OCI-LY7 (cell line): ENCODE results near the gene POMC. TPM values are rescaled to one million over a fixed set of nuclear protein-coding genes. Genes with fewer than 3 reads are reported as not detected.

Experiments used
- BruUV-seq: library from RNA; stranded (reverse); fragments of 400-500 nt; replicated peaks from 2 replicates; lab custom pipeline; 2021; lab: Mats Ljungman, UMichigan
- CTCF ChIA-PET: fragments of 300-600 bp; sonication (Branson Sonifier 250); formaldehyde crosslinking; loops from one replicate; lab custom pipeline; 2022; ENCODE audit warnings: antibody characterized with exemption; ENCODE audit not compliant: unreplicated experiment; lab: Charles Lee
- POLR2A ChIA-PET: fragments of 300-600 bp; sonication (Branson Sonifier 250); formaldehyde crosslinking; loops from one replicate; lab custom pipeline; 2022; ENCODE audit warnings: antibody characterized with exemption; lab: Charles Lee
- DNase-seq: peaks from one replicate; pipeline ENCODE4 v3.0.0-alpha.2; 2015; ENCODE audit warnings: low spot score
- H2AFZ ChIP-seq: fragments of 200-600 bp; sonication (generic), shearing (Covaris generic); 2 replicates; pipeline ENCODE4 v1.6.1; 2014; ENCODE audit warnings: mild to moderate bottlenecking, antibody characterized with exemption, low read length, moderate library complexity
- H3K27ac ChIP-seq: fragments of 200-600 bp; sonication (generic); 2 replicates; pipeline ENCODE4 v1.5.1; 2014; ENCODE audit warnings: mixed run types, low read depth, mild to moderate bottlenecking, moderate library complexity, low read length, inconsistent platforms; ENCODE audit not compliant: poor library complexity, severe bottlenecking
- H3K36me3 ChIP-seq: fragments of 200-600 bp; sonication (generic); 2 replicates; pipeline ENCODE4 v1.6.1; 2014; ENCODE audit warnings: mild to moderate bottlenecking, antibody characterized with exemption, low read length, moderate library complexity, mixed read lengths; ENCODE audit not compliant: insufficient read depth
- H3K4me1 ChIP-seq: fragments of 200-600 bp; sonication (generic); 2 replicates; pipeline ENCODE4 v1.5.1; 2014; ENCODE audit warnings: mild to moderate bottlenecking, low read length; ENCODE audit not compliant: insufficient read depth, poor library complexity, severe bottlenecking
- H3K4me2 ChIP-seq: fragments of 200-600 bp; sonication (generic); 2 replicates; pipeline ENCODE4 v1.6.1; 2014; ENCODE audit warnings: mild to moderate bottlenecking, low read length
- H3K4me3 ChIP-seq: fragments of 200-600 bp; sonication (generic); 2 replicates; pipeline ENCODE4 v1.5.1; 2014; ENCODE audit warnings: mild to moderate bottlenecking, low read depth, low read length; ENCODE audit not compliant: poor library complexity, severe bottlenecking
- H3K79me2 ChIP-seq: fragments of 200-600 bp; sonication (generic); 2 replicates; pipeline ENCODE4 v1.6.1; 2016; ENCODE audit warnings: low read depth, mild to moderate bottlenecking, low read length, moderate library complexity, mixed read lengths; ENCODE audit not compliant: insufficient read depth
- H3K9me2 ChIP-seq: fragments of 200-600 bp; sonication (generic); 2 replicates; pipeline ENCODE4 v1.6.1; 2016; ENCODE audit warnings: mild to moderate bottlenecking, low read length, mixed read lengths; ENCODE audit not compliant: insufficient read depth
- H3K9me3 ChIP-seq: fragments of 200-600 bp; sonication (generic); 2 replicates; pipeline ENCODE4 v1.6.1; 2014; ENCODE audit warnings: mild to moderate bottlenecking, mixed run types, low read length, mixed read lengths
- H4K20me1 ChIP-seq: fragments of 200-600 bp; sonication (generic); 2 replicates; pipeline ENCODE4 v1.6.1; 2014; ENCODE audit warnings: mild to moderate bottlenecking, antibody characterized with exemption, low read length, moderate library complexity, mixed read lengths; ENCODE audit not compliant: insufficient read depth
- EZH2phosphoT487 ChIP-seq: fragments of 200-600 bp; sonication (generic); IDR thresholded peaks from 2 replicates; pipeline ENCODE4 v1.6.1; 2018; ENCODE audit warnings: low read depth, borderline replicate concordance, mild to moderate bottlenecking, mixed run types, antibody characterized with exemption, low read length, moderate library complexity, mixed read lengths
- intact Hi-C: fragments of 100-400 bp; cut with micrococcal nuclease; formaldehyde crosslinking; loops from one replicate; pipeline ENCODE4 v1.10.0; 2022; ENCODE audit not compliant: unreplicated experiment
- total RNA-seq, 2 experiments: library from RNA; depleted of rRNA in 1 of 2; stranded (reverse); fragments of >200 nt in 1 of 2; shearing (Covaris generic) in 1 of 2; gene quantifications; 2 replicates each; pipeline ENCODE4 v1.2.3, GENCODE V29; 2014 to 2022
- TF ChIP-seq, protein P1 (sequence below): fragments of 200-600 bp; sonication (generic); conservative IDR thresholded peaks from 2 replicates; pipeline ENCODE4 v1.5.1; 2014; ENCODE audit warnings: mild to moderate bottlenecking, antibody characterized with exemption, low read length, moderate library complexity, mixed read lengths

The POMC gene
- total RNA-seq, 2 experiments from 2014 or later: not detected

- intact Hi-C loops: loop anchor here (5.0 kb wide), 1 partner anchor 299 kb away; no protein-coding TSS in a partner anchor
- Histone ChIP-seq H3K27ac (no peak overlapping the region), H2AFZ (no peak overlapping the region), H3K9me3 (no peaks in the 10 kb centered on the region), H3K4me3 (no peak overlapping the region), H3K4me2 (no peak overlapping the region), H3K9me2 (no peaks in the 10 kb centered on the region), H3K36me3 (no peaks in the 10 kb centered on the region), H4K20me1 (no peaks in the 10 kb centered on the region), H3K4me1 (peaks cover 3% of the 10 kb centered on the region), H3K79me2 (no peaks in the 10 kb centered on the region)
- CTCF ChIA-PET: interaction anchor here (0.6 kb wide), 1 partner anchor 831 kb away, joined by 3 read pairs; no protein-coding TSS in a partner anchor
- no peak for DNase-seq
- no peak for TF ChIP-seq EZH2phosphoT487
- TF ChIP-seq, protein P1, sequence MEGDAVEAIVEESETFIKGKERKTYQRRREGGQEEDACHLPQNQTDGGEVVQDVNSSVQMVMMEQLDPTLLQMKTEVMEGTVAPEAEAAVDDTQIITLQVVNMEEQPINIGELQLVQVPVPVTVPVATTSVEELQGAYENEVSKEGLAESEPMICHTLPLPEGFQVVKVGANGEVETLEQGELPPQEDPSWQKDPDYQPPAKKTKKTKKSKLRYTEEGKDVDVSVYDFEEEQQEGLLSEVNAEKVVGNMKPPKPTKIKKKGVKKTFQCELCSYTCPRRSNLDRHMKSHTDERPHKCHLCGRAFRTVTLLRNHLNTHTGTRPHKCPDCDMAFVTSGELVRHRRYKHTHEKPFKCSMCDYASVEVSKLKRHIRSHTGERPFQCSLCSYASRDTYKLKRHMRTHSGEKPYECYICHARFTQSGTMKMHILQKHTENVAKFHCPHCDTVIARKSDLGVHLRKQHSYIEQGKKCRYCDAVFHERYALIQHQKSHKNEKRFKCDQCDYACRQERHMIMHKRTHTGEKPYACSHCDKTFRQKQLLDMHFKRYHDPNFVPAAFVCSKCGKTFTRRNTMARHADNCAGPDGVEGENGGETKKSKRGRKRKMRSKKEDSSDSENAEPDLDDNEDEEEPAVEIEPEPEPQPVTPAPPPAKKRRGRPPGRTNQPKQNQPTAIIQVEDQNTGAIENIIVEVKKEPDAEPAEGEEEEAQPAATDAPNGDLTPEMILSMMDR: no peak
- no TSS peak for BruUV-seq
- POLR2A ChIA-PET: no interaction called here
Observed at GRCh38 chr2:25125976-25126375, 42.4 kb downstream of the POMC start.

GRCh38 chr2:25125189-25125588, 43.2 kb downstream of the POMC start:
- ChIA-PET POLR2A (interaction anchor here (0.6 kb wide), 1 partner anchor 51 kb away, joined by 4 read pairs; no protein-coding TSS in a partner anchor), CTCF (no interaction called here)
- intact Hi-C loops: loop anchor here (5.0 kb wide), 1 partner anchor 298 kb away; no protein-coding TSS in a partner anchor
- TF ChIP-seq, protein P1: no peak
- TF ChIP-seq EZH2phosphoT487: no peak
- Histone ChIP-seq H3K9me2 (no peaks in the 10 kb centered on the region), H3K27ac (no peak overlapping the region), H3K4me3 (no peak overlapping the region), H3K4me1 (peaks cover 3% of the 10 kb centered on the region), H3K4me2 (no peak overlapping the region), H3K79me2 (no peaks in the 10 kb centered on the region), H2AFZ (no peak overlapping the region), H3K36me3 (no peaks in the 10 kb centered on the region), H3K9me3 (no peaks in the 10 kb centered on the region), H4K20me1 (no peaks in the 10 kb centered on the region)
- BruUV-seq: no TSS peak
- no peak for DNase-seq

DNA sequence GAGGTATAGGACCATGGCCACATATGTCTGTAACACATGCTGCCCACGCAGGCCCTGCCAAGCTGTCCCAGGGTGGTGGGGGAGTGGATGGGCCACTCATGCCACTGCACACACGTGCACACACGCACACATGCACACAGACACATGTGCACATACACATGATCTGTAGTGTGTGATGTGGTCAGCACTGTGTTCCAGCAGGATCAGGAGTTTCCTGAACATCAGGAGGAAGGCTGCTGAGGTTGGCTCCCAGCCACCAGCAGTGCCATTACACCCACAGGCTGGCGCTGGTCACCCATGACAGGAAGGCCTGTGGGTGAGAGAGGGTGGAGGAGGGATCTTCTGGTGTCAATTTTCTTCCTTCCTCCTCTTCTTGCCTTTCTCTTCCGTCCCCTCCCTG, 44.7 kb downstream of the POMC start:
- H2AFZ ChIP-seq: no peak overlapping the region
- H3K9me2 ChIP-seq: no peaks in the 10 kb centered on the region
- no peaks in the 10 kb centered on the region for H3K79me2 ChIP-seq
- H3K4me3 ChIP-seq: no peak overlapping the region
- no TSS peak for BruUV-seq
- TF ChIP-seq, protein P1: no peak
- no peak for TF ChIP-seq EZH2phosphoT487
- ChIA-PET POLR2A (no interaction called here), CTCF (no interaction called here)
- H3K4me1 ChIP-seq: no peaks in the 10 kb centered on the region
- no peaks in the 10 kb centered on the region for H3K36me3 ChIP-seq
- no peaks in the 10 kb centered on the region for H3K9me3 ChIP-seq
- no peak overlapping the region for H3K27ac ChIP-seq
- H4K20me1 ChIP-seq: no peaks in the 10 kb centered on the region
- DNase-seq: no peak
- intact Hi-C loops: no loop called here
- H3K4me2 ChIP-seq: no peak overlapping the region
